IgD-negative memory B cell (primary cell): Measurements from ENCODE around the gene ENO2. TPM values are rescaled to one million over a fixed set of nuclear protein-coding genes. Genes with fewer than 3 reads are reported as not detected.

Source experiments
- H3K27ac Mint-ChIP-seq, 3 donors: one replicate each; pipeline ENCODE4 v1.8.0; 2020 to 2022; ENCODE audit warnings: mild to moderate bottlenecking in 3 of 3, mixed read lengths in 3 of 3, moderate library complexity in 1 of 3
- H3K27me3 Mint-ChIP-seq: one replicate; pipeline ENCODE4 v1.8.0; 2021; ENCODE audit warnings: mixed read lengths
- H3K36me3 Mint-ChIP-seq: one replicate; pipeline ENCODE4 v1.8.0; 2020; ENCODE audit warnings: mild to moderate bottlenecking, mixed read lengths
- H3K4me1 Mint-ChIP-seq, 3 donors: one replicate each; pipeline ENCODE4 v1.8.0; 2020 to 2022; ENCODE audit warnings: mixed read lengths in 3 of 3, mild to moderate bottlenecking in 1 of 3
- H3K4me3 Mint-ChIP-seq, 4 donors: one replicate each; pipeline ENCODE4 v1.8.0; 2020 to 2022; ENCODE audit warnings: mild to moderate bottlenecking in 4 of 4, mixed read lengths in 4 of 4, moderate library complexity in 3 of 4
- H3K9me3 Mint-ChIP-seq, 3 donors: one replicate each; pipeline ENCODE4 v1.8.0; 2020 to 2021; ENCODE audit warnings: mixed read lengths in 3 of 3, mild to moderate bottlenecking in 1 of 3
- polyA plus RNA-seq: library from polyadenylated mRNA; unstranded; fragments of 300-500 nt; fragmentation: Illumina TruSeq; gene quantifications from one replicate; pipeline ENCODE4 v1.2.3, GENCODE V29; 2021

ENO2 gene
- polyA plus RNA-seq, 1 donor from 2014 or later, result 21.7 TPM

GRCh38 chr12:6952121-6952862 is 37.9 kb downstream of the ENO2 start:
- Mint-ChIP-seq H3K4me3 (peak overlapping the region; percentile 90 to 100 (median 98)), H3K27ac (peak overlapping the region; percentile 95 to 97 (median 97)), H3K36me3 (peaks cover 28% of the 10 kb centered on the region), H3K27me3 (no peaks in the 10 kb centered on the region), H3K9me3 (no peaks in the 10 kb centered on the region), H3K4me1 (peaks cover 46 to 60% (median 58%) of the 10 kb centered on the region in 3 donors)

DNA sequence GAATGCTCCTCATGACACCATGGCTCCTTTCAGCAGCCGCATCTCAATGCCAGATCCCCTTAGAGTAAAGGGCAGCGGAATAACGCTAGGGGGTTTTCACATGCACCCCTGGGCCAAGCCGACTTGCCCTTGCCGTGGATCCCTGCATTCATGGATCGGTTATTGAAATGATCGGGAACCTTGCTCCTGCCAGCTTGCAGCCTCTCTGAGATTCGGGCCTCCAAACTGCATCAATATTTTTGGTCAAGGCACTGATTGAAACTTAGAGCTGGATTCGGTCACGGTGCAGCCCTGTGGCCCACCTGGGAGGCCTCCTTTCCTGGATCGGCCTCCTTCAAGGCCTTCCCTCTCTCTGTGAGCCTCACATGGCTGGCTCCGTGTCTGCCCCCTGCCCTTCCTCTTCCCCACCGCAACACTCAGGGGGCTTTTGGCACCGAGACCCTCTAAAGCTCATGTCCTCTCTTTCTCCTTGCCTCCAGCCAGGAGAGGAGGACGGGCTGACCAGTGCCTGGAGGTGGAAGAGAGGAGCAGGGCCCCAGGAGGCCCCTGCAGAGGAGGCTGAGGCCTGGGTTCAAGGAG is 38.6 kb downstream of the ENO2 start:
- Mint-ChIP-seq H3K27me3 (no peaks in the 10 kb centered on the region), H3K36me3 (peaks cover 28% of the 10 kb centered on the region), H3K9me3 (no peaks in the 10 kb centered on the region), H3K4me1 (peaks cover 42 to 61% (median 57%) of the 10 kb centered on the region in 3 donors), H3K27ac (peak overlapping the region; percentile 95 to 97 (median 97)), H3K4me3 (peak overlapping the region; percentile 90 to 100 (median 98))

- H3K27ac Mint-ChIP-seq, result peak overlapping the region; percentile 95 to 97 (median 97)
- H3K9me3 Mint-ChIP-seq, result no peaks in the 10 kb centered on the region
- no peaks in the 10 kb centered on the region for H3K27me3 Mint-ChIP-seq
- H3K4me3 Mint-ChIP-seq, result peak overlapping the region; percentile 90 to 100 (median 98)
- peaks cover 28% of the 10 kb centered on the region for H3K36me3 Mint-ChIP-seq
- H3K4me1 Mint-ChIP-seq, result peaks cover 50 to 64% (median 60%) of the 10 kb centered on the region in 3 donors
Measured at GRCh38 chr12:6953442-6954315, 39.3 kb downstream of the ENO2 start.

- Mint-ChIP-seq H3K27ac (peak overlapping the region; percentile 95 to 97 (median 97)), H3K4me3 (peak overlapping the region; percentile 90 to 100 (median 98)), H3K27me3 (no peaks in the 10 kb centered on the region), H3K4me1 (peaks cover 51 to 64% (median 59%) of the 10 kb centered on the region in 3 donors), H3K36me3 (peaks cover 31% of the 10 kb centered on the region), H3K9me3 (no peaks in the 10 kb centered on the region)
Measured at GRCh38 chr12:6954316-6955107, 40.1 kb downstream of the ENO2 start.

DNA sequence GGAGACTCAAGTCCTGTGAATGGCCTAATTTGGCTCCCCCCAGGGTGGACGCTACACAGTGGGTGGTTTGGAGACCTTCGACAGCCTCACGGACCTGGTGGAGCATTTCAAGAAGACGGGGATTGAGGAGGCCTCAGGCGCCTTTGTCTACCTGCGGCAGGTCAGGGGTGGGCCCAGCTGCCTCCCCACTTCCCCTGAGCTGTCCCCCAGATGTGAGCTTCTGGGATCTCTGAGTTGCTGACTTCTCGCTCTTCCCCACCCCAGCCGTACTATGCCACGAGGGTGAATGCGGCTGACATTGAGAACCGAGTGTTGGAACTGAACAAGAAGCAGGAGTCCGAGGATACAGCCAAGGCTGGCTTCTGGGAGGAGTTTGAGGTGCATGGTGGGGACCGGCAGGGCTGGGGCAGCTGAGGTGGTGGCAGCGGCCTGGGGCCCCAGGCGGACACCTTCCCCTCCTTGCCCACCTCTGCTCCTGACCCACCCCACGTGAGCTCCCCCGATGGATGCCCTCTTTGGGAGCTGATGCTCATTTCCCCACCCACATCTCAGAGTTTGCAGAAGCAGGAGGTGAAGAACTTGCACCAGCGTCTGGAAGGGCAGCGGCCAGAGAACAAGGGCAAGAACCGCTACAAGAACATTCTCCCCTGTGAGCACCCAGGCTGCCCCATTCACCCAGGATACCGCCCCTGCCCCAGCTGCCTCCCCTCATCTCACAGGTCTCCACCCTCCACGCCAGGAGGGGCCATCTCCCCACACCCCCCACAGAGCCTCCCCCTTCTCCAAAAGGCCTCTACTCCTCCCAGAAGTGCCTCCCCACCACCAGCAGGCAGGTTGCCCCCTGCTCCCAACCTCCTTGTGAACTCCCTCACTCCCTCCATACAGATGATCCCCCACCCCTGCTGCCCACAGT is 41.0 kb downstream of the ENO2 start:
- peaks cover 31% of the 10 kb centered on the region for H3K36me3 Mint-ChIP-seq

DNA sequence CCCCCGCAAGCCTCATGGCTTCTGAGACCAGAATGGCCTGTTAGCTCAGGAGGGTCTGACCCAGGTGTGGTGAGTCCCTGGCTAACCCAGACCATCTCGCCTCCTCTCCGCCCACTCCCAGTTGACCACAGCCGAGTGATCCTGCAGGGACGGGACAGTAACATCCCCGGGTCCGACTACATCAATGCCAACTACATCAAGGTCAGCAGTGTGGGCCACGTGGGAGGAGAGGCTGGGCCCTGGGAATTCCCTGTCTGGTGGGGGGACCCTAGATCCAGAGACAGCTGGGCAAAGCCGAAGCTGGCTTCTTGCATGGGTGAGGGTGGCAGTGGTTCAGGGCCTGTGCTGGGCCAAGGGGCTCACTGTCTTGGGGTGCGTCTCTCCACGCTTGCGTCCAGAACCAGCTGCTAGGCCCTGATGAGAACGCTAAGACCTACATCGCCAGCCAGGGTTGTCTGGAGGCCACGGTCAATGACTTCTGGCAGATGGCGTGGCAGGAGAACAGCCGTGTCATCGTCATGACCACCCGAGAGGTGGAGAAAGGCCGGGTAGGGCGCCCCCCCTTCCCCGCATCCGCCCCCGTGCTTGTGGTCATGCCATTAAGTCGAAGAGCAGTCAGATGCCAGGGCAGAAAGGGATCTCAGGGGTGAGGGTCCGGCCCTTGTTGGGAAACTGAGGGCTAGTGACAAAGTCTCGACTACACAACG is 41.8 kb downstream of the ENO2 start:
- peak overlapping the region; percentile 90 to 100 (median 98) for H3K4me3 Mint-ChIP-seq
- H3K9me3 Mint-ChIP-seq, result no peaks in the 10 kb centered on the region

More for the DNA sequence above, 41.0 kb downstream of the ENO2 start:
- H3K4me3 Mint-ChIP-seq, result peak overlapping the region; percentile 90 to 100 (median 98)
- no peaks in the 10 kb centered on the region for H3K27me3 Mint-ChIP-seq
- H3K9me3 Mint-ChIP-seq, result no peaks in the 10 kb centered on the region
- peak overlapping the region; percentile 95 to 99 (median 97) for H3K27ac Mint-ChIP-seq
- H3K4me1 Mint-ChIP-seq, result peaks cover 45 to 60% (median 53%) of the 10 kb centered on the region in 3 donors

GRCh38 chr12:6957151-6957701 is 42.8 kb downstream of the ENO2 start:
- Mint-ChIP-seq H3K9me3 (no peaks in the 10 kb centered on the region), H3K27ac (peak overlapping the region; percentile 95 to 99 (median 99)), H3K4me3 (peak overlapping the region; percentile 90 to 100 (median 96)), H3K4me1 (peaks cover 50 to 71% (median 65%) of the 10 kb centered on the region in 3 donors), H3K36me3 (peaks cover 31% of the 10 kb centered on the region), H3K27me3 (no peaks in the 10 kb centered on the region)

More for the DNA sequence above, 41.8 kb downstream of the ENO2 start:
- H3K27me3 Mint-ChIP-seq, result no peaks in the 10 kb centered on the region
- H3K27ac Mint-ChIP-seq, result peak overlapping the region; percentile 95 to 99 (median 97)
- peaks cover 39 to 61% (median 55%) of the 10 kb centered on the region in 3 donors for H3K4me1 Mint-ChIP-seq
- peaks cover 32% of the 10 kb centered on the region for H3K36me3 Mint-ChIP-seq

DNA sequence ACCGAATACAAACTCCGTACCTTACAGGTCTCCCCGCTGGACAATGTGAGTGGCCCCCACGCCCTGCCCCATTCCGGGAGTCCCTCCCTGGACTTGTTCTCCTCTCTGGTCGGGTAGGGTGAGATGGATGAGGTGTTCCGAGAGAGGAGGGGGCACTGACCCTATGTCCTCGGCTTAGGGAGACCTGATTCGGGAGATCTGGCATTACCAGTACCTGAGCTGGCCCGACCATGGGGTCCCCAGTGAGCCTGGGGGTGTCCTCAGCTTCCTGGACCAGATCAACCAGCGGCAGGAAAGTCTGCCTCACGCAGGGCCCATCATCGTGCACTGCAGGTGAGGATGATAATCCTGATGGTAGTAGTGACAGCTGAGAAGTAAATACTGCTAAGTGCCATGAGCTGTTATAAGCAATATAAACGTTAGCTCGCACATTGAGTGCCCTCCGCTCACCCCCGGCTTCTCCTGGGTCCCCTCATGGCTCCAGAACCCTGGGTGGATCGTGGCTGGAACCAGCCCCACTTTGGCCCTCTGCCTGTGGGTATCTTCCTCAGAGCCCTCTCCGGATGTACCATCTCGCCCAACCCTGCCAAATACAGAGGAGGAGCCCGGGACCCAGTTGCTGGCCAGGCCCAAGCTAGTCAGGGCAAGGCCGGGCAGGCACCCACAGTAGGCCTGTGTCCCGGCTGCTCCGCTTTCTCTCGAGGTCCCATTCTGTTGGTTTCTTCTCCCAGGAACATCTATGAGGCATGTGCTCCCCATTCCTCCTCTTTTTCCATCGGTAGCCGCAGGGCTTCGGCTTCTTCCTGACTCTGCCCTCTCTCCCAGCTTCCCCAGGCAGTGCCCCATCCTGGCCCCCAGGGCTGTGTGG is 43.6 kb downstream of the ENO2 start:
- peaks cover 51 to 72% (median 67%) of the 10 kb centered on the region in 3 donors for H3K4me1 Mint-ChIP-seq
- peak overlapping the region; percentile 94 to 99 (median 95) for H3K27ac Mint-ChIP-seq
- H3K36me3 Mint-ChIP-seq, result peaks cover 24% of the 10 kb centered on the region
- no peaks in the 10 kb centered on the region for H3K9me3 Mint-ChIP-seq
- no peaks in the 10 kb centered on the region for H3K27me3 Mint-ChIP-seq
- peak overlapping the region; percentile 88 to 95 (median 91) for H3K4me3 Mint-ChIP-seq

- no peaks in the 10 kb centered on the region for H3K27me3 Mint-ChIP-seq
- H3K4me3 Mint-ChIP-seq, result peak overlapping the region; percentile 88 to 95 (median 91)
- peaks cover 20% of the 10 kb centered on the region for H3K36me3 Mint-ChIP-seq
- peak overlapping the region; percentile 94 to 99 (median 95) for H3K27ac Mint-ChIP-seq
- no peaks in the 10 kb centered on the region for H3K9me3 Mint-ChIP-seq
- H3K4me1 Mint-ChIP-seq, result peaks cover 51 to 72% (median 67%) of the 10 kb centered on the region in 3 donors
Measured at GRCh38 chr12:6958609-6959057, 44.3 kb downstream of the ENO2 start.

GRCh38 chr12:6959058-6959804 is 44.9 kb downstream of the ENO2 start:
- Mint-ChIP-seq H3K4me1 (peaks cover 47 to 71% (median 67%) of the 10 kb centered on the region in 3 donors), H3K9me3 (no peaks in the 10 kb centered on the region), H3K36me3 (peaks cover 20% of the 10 kb centered on the region), H3K27me3 (no peaks in the 10 kb centered on the region), H3K4me3 (peak overlapping the region; percentile 88 to 95 (median 91)), H3K27ac (peak overlapping the region; percentile 94 to 99 (median 95))
